EL (cell line): ENCODE results near the gene SFN.
"Not testable (repeated sequence)": the region's sequence is repeated elsewhere in the genome, so short reads cannot be mapped to it uniquely, and the experiment has no call there.

Experiments
- DNase-seq: peaks from one replicate; pipeline ENCODE4 v3.0.0-alpha.2; 2016

Gene SFN

DNA sequence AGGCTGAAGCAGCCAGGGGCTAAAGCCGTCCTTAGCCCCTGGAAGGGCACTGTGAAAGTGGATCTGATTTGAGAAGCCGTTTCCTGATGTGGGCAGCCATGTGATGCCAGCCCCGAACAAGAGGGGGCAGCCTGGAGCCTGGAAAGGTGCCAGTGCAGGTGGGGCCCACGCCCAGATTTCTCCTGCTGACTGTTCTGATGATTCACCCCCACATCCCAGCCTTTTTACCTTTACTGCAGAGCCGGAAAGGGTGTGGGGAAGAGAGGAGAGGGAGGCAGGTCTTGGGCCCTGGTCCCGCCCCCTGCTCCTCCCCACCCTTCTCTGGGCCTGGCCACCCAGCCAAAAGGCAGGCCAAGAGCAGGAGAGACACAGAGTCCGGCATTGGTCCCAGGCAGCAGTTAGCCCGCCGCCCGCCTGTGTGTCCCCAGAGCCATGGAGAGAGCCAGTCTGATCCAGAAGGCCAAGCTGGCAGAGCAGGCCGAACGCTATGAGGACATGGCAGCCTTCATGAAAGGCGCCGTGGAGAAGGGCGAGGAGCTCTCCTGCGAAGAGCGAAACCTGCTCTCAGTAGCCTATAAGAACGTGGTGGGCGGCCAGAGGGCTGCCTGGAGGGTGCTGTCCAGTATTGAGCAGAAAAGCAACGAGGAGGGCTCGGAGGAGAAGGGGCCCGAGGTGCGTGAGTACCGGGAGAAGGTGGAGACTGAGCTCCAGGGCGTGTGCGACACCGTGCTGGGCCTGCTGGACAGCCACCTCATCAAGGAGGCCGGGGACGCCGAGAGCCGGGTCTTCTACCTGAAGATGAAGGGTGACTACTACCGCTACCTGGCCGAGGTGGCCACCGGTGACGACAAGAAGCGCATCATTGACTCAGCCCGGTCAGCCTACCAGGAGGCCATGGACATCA is at the start of gene SFN:
SFN (plus strand) TSS at position 369 of the 904 bp plus-strand sequence; CDS start at position 433, 64 bp downstream.
- DNase-seq: no peak

DNA sequence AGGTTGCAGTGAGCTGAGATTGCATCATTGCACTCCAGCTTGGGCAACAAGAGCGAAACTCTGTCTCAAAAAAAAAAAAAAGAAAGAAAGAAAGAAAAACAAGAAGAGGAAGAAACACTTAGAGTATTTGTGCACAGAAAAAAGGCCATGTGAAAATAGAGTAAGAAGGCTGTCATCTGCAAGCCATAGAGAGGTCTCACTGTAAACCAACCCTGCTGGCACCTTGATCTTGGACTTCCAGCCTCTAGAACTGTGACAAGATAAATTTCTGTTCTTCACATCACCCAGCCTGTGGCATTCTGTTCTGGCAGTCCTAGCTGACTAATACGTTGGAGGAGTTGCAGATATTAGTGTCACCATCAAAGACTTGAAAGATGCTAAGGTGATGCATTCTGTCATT is 48.6 kb upstream of the SFN start:
- DNase-seq: no peak

DNA sequence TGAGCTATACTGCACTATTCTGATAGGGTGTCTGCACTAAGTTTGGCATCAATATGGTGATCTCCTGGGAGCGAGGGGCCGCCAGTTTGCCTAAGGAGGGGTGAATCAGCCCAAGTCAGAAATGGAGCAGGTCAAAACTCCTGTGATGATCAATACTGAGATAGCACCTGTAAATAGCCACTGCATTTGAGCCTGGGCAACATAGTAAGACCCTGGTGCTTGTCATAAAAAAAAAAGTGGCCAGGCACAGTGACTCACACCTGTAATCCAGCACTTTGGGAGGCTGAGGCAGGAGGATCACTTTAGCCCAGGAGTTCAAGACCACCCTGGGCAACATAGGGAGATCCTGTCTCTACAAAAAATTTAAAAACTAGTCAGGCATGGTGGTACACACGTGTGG is 48.1 kb upstream of the SFN start:
- DNase-seq: no peak

DNA sequence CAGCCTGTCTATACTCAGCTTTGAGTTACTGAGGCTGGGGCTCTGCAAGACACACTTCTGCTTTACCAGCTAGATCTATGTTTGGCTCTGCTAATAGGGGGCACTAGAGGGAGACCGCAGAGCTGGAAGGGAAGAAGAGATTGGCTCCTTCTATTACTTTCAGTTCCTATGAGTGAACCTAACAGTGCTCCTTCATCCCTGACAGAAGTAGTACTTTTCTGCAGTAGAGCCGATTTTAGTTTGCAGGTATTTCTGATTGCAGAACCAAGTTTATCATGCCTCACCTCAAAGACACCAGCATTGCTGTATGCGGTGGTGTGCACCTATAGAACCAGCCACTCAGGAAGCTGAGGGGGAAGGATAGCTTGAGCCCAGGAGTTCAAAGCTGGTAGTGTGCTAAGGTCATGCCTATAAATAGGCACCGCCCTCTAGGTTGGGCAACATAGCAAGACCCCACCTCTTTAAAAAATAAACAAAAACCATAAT is 42.1 kb upstream of the SFN start:
- DNase-seq: no peak

DNA sequence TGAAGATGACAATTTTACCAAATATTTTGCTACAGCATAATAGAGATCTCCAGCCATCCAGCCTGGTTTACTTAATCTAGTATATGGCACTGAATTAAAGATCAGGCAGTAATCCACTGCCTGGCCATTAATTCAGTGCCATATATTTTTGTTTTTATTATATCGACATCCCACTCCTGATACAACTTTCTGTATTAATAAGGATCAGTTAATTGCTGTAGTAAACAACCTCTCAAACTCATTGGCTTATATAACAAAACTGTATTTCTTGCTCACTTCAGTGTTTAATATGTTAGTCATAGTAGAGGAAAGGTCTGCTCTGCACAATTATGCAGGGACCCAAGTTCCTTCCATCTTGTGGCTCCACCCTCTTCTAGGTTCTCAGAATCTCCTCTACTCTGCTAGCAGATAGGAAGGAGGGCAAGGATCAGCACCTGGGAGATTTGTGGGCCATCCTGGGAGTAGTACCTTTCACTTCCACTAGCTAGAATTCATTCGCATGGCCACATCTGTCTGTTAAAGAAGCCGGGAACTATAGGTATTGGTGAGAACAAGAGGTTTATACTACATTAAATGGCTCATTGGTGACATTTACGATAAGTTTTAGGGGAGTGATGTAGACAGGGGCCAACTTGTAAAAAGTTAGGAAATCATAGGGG is 40.1 kb upstream of the SFN start:
- DNase-seq: no peak

DNA sequence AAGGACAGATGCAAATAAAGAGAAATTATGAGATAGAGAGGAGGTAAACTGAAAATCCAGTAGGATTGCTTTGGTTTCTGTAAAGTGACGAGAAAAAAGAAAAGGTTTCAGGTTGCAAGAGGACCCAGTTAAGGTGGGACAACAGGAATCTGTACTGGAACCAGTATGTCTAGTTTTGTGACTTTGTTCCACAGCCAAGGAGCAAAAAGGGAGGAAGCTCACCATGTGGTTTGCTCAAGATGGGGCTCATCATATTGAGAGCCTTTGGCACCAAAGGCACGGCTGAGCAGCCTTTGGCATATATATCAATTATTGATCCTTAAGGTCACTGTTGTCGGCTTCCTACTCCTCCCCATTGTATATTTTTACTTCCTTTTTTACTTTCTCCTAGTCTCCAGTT is 38.2 kb upstream of the SFN start:
- DNase-seq: no peak

DNA sequence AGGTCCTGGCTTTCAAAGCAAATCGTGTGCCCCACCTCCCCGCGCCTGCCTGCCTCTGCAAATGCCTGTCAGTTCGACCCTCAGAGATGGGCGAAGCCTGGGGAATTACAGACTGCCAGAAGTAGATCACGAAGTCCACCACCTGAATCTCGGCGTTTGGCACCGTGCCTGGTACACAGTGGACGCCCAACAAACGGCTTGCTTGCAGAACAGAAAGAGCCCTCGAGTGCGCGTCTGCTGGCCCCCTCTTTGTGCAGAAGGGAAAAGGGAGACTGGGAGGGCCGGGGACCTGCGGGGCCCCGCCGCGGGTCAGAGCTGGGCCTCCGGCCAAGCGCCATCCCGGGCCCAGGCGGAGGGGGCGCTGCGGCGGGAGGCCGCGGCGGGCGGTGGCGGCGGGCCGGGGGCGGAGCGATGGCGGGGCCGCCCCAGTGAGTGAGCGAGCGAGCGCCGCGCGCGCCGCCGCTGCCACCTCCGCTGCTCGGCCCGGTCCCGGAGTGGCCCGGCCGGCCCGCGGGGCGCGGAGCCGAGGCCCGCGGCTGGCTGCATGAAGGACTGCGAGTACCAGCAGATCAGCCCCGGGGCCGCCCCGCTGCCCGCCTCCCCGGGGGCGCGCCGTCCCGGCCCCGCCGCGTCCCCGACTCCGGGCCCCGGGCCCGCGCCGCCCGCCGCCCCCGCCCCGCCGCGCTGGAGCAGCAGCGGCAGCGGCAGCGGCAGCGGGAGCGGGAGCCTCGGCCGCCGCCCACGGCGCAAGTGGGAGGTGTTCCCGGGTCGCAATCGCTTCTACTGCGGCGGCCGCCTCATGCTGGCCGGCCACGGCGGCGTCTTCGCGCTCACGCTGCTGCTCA is 36.5 kb upstream of the SFN start, which contains the start of gene ZDHHC18:
ZDHHC18 (plus strand) TSS at position 428 of the 845 bp plus-strand sequence; CDS start at position 545, 117 bp downstream.
- DNase-seq: peak; percentile 63

DNA sequence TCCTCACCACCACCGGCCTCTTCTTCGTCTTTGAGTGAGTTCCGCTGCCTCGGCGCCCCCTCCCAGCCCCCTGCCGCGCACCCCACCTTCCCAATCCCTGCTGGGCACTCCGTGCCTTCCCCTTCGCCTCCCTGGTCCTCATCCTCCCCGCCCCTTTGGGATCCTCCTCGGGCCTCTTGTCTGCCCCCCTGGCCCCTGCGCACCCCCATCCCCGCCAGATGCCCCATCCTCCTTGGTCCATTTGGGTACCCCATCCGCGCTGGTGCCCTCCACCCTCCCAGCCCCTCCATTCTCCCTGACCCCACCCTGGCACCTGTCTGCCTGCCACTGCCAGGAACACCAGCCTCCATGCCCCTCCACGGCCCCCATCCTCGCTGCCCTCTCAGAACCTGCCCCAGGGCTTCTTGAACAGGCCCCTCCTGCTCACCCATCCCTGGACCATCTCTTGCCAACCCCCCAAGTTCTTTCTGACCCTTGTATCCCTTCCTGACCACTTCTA is 35.8 kb upstream of the SFN start:
- DNase-seq: no peak

DNA sequence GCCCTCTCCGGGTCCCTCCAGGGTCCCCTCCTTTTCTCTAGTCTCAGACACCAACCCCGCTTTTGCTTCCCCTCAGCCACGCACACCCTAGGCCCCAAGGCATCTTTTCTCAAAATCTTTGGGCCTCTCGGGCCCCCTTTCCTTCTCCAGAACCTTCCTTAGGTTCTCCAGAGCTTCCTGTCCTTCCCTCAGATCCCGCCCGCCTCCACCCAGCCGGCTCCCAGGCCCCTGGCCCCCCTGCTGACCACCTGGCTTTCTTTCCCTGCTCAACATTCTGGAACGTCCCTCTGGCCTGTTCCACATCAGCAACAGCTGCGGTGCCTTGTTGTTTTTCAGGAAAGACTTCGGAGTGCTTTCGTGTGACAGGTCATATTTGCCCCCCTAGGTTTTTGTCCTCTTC is 35.3 kb upstream of the SFN start:
- DNase-seq: no peak

GRCh38 chr1:26828411-26828991 is 34.4 kb upstream of the SFN start:
- no peak for DNase-seq

- no peak for DNase-seq
Observed at GRCh38 chr1:26829184-26829911, 33.6 kb upstream of the SFN start.

DNA sequence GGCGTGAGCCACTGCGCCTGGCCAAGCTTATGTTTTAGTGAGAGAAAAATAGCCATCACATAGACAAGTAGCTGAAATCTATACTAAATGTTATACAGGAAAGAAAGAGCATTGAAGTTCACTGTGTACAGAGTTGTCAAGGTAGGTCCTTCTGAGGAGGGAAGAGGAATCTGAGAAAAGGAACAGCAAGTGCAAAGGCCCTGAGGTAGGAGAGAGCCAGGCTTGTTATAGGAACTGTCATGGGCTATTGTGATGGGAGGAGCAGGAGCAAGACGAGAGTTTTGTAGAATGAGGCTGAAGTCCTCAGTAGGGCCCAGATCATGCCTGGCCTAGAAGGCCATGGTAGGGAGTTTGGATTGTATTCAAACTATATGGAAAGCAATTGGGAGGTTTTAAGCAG is 31.9 kb upstream of the SFN start:
- DNase-seq: no peak

GRCh38 chr1:26831546-26832248 is 31.3 kb upstream of the SFN start:
- DNase-seq: no peak

DNA sequence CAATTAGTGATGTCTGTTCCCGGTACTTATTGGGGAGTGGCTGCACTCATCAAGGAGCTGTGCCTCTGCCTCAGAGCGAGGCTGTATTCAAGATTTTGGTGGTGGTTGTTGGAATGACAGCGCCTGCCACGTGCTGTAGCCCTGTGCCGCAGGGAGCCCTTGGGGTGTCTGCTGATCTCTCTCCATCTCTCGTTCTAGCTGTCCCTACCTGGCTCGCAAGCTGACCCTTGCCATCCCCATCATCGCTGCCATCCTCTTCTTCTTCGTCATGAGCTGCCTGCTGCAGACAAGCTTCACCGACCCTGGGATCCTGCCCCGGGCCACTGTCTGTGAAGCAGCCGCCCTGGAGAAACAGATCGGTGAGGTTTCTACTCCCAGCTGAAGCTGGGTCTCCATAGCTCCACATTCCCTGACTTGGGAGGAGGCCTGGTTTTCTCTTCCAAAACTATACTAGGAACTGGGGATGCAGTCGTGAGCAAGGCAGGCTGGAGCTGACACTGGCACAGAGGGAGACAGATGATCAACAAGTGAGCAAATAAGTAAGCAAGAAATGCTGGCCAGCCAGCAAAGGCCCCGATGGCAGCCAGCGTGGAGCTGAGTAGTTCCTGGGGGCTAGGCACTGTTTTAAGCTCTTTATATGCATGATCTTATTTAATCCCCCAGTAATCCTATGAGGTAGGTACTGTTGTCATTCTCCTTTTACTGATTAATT is 30.5 kb upstream of the SFN start:
- DNase-seq: no peak

DNA sequence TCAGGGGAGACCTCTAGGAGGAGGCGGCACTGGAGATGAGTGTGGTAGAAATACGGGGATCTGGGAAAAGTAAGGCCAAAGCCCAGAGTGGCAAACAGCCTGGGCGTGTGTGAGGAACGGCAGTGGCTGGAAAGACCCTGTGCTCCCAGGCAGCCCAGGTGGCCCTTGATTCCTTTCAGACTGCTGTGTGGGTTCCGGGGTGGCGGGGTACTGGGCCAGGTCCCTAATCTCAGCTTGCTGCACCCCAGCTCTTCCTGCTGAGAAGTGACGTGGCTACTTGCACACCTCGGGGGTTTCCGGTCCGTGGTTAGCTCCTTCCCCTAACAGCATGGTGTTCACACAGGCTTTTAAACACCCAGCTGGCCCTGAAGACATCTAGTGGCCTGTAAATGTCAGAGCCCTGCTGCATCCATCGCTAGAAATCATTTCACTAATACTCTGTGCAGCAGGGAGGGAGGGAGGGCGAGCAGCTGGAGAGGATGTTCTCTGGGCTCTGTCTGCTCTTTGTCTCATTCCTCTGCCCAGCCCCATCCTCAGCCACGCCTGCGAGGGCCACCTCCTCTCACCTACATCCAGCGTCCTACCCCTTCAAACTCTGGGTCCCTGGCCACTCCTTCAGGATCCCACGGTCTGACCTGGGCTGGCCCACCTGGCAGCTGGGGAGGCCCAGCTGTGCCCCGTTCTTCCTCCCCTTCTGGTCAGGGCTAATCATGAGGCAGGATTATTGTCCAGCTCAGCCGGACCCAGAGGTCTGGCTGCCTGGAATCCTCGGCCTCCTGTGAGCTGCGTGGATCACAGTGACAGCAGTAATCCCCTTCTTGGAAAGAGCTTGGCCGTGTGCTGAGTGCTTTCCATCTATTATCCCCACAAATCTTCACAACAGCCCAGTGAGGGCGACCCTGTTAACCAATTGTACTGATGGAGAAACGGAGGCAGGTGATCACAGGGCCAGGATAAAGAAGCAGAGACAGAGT is 29.2 kb upstream of the SFN start:
- no peak for DNase-seq

DNA sequence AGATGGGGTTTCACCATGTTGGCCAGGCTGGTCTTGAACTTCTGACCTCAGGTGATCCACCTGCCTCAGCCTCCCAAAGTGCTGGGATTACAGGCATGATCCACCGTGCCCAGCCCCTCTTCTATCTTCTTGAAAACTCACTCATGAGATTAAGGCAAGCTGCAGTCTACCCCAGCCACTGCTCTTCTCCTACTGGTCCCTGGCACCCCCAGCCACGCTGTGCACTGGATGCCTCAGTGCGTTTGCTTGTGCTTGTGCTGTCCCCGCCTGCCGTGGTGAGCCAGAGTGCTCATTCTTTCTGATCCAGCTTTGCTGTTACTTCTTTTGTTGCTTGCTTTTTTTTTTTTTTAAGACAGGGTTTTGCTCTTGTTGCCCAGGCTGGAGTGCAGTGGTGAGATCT is 25.3 kb upstream of the SFN start:
- not testable (repeated sequence) for DNase-seq

- no peak for DNase-seq
Observed at GRCh38 chr1:26838474-26839338, 24.2 kb upstream of the SFN start.

GRCh38 chr1:26839339-26839722 is 23.6 kb upstream of the SFN start:
- DNase-seq: no peak
